HG02678 (cell line): ENCODE results near the gene TMEM44.
"Not testable (repeated sequence)": the region's sequence is repeated elsewhere in the genome, so short reads cannot be mapped to it uniquely, and the experiment has no call there.

Source experiments
- ATAC-seq: cut with Tn5 transposase; IDR thresholded peaks from one replicate; pipeline ENCODE4 v1.9.1; 2021; ENCODE audit warnings: mild to moderate bottlenecking, moderate library complexity; ENCODE audit not compliant: unreplicated experiment

Gene TMEM44

DNA sequence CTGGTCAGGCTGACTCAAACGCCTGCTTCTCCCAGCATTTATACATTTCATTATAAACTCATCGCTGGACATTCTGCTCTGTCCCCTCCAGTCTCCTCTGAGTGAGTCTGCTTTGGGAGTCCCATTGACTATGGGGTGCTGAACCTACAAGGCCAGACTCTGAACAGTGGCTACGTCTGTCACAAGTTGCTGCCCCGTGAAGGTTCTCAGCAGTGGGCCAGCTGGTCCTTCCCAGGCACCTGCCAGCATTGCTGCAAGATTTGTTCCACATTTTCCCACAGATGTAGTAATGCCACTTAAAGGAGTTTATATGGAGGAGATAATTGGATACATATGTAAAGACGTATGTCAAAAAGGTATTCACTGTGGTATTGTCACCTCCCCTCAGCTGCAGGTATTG is 73.7 kb downstream of the TMEM44 start:
- no peak for ATAC-seq

DNA sequence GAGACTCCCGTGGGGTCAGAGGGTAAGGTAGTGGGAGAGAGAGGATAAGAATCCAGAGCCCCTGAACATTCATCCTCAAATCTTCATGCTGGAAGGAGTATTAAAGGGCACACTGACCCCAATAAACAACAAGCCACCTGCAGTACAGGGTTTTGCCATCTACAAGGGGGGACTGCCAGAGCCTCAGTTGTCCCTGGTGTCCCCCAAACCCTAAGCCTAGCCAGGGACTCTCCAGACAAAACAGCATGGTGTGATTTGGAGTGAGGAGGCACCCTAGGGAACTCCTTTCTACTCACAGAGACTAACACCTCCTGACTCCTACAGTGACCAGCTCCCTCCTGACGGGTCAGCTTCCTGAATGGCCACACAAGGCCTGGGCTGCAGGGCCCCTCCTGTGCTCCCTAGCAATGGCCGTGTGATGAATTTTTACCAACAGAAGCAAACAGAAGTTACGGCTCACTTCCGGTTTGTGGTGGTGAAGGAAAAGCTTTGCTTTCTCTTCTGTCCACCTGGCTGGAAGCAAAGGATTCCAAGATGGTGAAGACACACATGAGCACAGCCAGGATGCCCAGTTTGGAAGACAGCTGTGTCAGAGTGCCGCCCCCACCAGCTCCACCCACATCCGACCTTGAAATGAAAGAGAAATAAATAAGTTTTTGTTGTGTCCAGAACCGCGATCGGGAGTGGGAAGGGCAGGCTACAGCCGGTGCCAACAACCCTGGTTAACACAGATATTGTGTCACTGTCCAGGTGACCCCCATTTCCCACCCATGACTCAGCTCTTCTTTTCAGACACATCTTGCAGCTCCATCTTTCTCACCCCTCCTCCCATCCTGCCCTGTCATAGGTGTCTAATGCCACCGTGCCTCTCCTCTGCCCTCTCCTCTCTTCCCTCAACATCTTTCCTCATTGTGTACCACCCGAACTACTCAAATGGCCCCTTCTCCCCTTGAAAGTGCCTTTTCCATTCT is 76.8 kb downstream of the TMEM44 start:
- ATAC-seq, result no peak

DNA sequence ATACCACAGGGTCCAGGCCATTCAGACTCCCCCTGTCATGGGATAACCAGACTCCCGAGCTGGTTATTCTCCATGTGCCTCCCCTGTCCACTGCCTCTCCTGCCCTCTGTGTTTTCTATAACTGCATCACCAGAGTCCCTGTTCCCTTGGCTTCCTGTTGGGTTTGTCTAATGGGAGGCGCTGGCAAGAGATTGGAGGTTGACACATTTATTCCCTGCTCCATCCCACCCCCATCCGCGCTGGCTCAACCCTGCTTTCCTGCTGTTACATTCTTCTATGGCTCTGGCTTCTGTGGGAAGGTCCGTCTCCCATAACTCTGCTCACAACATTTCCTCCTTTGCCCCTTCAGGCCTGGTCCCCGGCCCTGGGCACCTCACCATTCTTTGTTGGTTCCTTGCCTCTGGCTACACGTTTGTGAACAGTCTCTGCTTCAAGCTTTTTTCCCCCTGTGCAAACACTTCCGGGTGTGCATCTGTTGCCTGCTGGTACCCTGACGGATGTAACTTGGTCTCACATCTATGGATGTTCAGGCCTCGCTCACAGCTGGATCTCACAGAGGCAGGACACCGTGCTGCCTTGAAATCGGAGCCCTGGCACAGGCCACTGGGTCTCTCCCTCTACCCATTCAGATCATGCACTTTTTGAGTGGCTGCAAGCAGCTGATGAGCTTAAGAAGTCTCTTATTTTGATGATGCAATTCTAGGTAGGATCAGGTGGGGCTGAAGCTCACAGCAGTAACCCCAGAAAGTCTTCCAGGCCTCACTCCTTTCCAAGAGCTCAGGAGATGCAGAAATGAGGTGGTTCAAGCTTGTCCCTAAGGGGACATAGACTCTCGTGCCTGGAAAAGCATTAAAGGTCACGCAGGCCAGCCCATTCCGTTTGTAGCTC is 77.8 kb downstream of the TMEM44 start:
- no peak for ATAC-seq

DNA sequence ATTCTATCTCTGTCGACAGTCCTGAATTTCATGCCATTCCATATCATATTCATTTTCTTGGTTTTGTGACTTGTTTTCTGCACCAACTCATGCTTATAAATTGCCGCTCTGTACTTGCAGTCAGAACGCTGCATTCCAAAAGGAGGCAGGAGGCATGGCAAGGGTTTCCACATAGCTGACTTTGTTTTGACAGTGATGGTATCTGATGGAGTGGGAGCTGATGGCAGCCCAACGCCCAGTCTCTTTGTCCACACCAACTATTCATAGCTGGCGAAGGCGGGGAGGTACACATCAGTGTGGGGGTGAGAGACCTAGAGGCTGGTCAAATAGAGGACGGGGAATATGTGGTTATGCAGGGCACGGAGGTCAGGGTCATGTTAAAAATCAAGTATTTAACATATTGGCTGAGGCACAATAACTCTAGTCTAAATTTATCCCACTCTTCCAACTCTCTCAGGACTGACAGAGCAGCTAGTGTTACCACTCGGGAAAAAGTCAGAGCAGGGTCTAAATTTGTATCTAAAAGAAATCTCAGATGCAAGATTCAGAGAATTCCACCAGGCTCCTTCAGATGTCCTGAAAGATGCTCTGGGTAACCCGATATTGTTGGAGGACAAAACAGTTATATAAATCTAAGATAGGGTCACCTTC is 78.6 kb downstream of the TMEM44 start:
- no peak for ATAC-seq

DNA sequence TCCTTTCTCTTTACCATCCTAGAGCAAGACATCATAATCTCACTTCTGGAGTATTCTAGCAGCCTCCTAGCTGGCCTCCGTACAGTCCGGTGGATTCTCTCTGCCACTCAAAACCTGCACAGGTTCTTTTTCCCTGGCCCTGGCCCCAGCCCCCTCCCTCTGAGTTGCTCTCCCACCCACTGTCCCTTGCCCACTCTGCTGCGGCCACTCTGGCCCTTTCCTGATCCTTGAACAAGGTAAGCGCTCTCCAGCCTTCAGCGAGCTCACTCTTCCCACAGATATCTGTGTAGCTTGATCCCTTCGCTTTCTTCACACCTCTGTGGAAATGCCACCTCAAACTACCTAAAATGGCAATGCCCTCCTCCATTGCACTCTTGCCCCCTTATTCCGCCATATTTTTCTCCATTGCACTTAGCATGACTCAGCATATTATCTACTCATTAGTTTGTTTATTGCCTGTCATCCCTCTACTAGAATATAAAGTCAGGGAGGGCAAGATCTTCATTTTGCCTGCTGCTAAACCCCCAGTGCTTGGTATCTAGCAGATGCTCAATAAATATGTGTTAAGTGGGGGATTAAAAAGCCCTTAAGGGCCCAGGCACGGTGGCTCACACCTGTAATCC is 80.8 kb downstream of the TMEM44 start:
- ATAC-seq, result no peak

DNA sequence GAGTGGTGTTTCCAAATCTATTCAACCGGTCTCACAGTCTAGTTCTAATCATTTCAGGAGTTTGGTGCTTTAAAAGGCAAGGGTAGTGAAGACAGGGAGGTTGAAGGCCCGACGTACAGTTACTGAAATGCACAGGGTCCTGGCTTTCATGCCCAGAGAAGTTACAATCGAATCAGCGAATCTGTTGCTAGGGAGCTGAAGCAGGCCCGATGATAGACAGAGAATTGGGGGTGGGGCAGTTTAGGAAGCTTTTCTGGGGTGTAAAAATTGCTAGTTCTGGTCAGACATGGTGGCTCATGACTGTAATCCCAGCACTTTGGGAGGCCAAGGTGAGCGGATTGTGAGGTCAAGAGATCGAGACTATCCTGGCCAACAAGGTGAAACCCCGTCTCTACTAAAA is 83.4 kb downstream of the TMEM44 start:
- no peak for ATAC-seq

DNA sequence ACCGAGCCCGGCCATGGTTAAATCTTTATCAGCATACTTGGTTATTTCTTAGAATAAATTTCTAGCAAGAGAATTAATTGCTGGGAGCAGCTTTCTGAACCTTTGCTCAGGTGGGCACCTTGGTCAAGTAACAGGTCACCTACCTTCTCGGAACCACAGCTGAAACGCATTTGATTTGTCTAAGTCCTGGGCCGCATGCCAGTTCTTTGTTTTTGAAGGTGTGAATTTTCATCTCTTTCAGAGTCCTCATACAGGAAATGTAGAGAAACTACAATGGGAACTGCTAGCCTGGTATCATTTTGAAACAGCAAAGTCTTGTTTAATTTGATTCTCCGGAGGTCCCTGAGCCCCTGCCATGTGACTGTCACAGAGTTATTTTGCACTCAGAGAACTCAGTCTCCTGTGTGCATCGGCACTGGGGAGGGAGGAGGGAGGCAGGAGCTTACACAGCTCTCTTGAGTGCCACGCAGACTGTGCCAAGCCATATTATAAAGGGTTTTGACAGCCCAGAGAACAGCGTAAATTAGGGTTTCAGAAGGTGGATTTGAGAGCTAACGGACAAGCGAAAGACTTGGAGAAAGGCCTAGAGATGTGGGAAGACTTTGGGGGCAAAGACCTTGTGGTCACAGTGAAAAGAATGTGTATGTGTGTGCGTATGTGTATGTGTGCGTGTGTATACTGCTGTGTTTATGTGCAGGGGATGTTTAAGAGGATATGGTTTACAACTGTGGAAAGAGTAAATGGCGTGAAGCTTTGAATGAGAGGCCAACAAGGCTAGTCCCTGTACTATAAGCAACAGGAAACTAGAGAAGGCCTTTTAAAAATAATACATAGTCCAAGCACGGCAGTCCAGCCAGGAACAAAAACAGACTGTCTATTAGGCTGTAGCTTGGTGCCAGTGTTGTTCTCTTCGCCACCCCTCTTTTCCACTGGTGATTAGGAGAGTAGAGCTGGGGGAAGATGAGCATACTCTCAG is 84.6 kb downstream of the TMEM44 start:
- no peak for ATAC-seq

DNA sequence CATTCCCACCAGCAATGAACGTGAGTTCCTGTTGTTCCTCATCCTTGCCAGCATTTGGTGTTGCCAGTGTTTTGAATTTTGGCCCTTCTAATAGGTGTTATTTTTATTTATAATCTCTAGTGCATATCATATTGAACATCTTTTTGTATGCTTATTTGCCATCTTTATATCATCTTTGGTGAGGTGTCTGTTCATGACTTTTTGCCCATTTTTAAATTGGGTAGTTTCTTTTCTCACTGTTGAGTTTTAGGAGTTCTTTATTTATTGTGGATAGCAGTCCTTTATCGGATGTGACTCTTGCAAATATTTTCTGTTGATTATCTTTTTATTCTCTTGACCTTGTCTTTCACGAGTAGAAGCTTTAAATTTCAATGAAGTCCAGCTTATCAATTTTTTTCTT is 86.2 kb downstream of the TMEM44 start:
- ATAC-seq, result no peak

DNA sequence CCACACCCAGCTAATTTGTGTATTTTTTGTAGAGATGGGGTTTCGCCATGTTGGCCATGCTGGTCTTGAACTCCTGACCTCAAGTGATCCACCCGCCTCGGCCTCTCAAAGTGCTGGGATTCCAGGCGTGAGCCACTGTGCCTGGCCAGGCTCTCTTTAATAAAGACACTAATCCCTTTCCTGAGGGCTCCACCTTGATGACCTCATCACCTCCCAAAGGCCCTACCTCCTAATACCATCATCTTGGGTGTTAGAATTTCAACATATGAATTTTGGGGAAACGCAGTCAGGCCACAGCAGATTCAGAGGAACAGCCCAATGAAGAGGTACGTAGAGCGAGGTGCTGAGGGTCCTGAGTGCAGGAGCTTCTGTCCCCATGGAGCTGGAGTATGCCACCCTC is 87.7 kb downstream of the TMEM44 start:
- not testable (repeated sequence) for ATAC-seq

DNA sequence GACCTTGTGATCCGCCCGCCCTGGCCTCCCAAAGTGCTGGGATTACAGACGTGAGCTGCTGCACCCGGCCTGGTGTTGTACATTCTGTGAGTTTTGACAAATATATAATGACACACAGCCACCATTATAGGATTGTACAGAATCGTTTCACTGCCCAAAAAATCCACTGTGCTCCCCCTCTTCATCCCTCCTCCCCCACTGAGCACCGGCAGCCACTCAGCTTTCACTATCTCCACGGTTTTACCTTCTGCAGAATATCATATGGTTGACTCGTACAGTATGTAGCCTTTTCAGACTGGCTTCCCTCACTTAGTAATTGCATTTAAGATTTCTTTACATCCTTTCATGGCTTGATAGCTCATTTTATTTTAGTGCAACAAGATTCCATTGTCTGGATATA is 89.7 kb downstream of the TMEM44 start:
- ATAC-seq, result no peak

DNA sequence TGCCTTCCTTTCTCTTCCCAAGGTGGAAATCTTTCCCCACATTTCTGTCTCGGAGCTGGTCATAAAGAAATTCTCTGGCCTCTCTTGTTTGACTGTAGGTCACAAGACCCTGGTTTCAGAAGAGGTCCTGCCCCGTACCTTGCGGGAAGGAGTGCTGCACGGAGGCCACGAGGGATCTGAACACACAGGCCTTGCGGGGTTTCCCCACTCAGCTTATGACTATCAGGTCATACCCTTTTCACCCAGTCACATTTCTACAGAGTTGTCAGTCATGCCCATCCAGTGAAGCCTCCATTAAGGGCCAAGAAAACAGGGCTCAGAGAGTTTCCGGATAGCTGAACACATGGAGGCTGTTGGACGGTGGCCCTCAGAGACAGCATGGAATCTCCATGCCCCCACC is 91.7 kb downstream of the TMEM44 start:
- peak; percentile 78 for ATAC-seq

DNA sequence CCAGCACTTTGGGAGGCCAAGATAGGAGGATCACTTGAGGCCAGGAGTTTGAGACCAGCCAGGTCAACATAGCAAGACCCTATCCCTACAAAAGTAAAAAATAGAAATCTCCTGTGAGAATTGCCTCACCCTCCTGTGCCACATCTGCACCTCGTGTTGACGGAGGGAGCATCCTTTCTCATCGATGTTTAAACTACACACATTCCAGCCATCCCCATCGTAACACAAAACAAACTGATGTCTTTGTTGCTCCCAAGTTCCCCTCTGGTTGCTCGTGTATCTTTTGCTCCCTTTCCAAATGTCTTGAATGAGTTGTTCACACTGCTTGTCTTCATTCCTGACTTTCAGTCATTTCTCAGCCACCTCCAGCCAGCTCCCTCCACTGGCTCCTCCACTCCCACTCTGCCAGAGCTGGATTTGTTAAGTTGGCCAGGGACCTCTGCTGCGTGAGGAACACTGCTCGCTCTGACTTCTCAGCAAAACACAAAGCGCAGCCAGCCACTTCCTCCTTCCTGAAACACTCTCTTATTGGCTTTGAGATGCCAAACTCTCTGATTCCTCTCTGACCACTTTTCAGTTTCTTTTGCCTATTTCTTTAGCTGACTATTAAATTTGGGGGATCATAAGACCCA is 92.8 kb downstream of the TMEM44 start:
- ATAC-seq, result no peak

DNA sequence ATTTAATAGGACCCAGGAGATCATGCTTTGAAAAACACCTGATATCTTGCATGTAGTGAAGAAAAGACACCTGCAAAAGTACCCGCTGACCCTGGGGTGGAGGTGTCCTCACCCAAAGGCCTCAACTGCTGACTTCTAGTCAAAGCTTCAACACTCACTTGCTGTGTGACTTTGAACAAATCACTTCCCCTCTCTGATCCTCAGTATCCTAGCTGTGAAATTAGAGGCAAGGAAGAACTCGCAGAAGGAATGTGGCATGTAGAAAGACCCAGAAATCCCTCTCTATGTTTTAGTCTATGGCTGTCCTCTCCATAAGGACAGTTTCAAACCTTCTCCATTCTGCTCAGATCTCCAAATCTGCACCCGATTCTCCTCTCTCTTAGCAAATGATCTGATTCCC is 93.7 kb downstream of the TMEM44 start:
- no peak for ATAC-seq

DNA sequence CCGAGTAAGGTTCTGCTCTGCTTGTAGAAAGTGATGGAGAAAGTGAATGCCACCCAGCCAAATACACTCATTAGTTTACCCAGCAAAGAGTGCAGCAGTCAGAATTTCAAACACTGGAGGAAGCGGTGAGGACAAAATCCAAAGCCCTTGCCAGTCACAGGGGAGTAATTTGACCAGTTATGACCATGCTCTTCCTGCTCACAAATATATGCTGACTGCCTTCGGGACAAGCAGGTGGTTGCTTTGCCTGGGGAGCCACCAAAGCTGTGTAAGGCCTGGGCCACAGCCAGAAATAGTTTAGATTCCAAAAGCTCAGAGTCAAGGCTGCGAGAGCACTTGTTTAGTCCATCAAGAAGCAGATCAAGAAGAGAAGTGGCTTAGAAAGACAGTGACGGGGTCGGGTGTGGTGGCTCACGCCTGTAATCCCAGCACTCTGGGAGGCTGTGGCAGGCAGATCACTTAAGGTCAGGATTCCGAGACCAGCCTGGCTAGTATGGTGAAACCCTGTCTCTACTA is 95.4 kb downstream of the TMEM44 start:
- no peak for ATAC-seq
